NCI-H1092 (cell line): ENCODE measurements around the gene CCDC83.
"Not testable (repeated sequence)": the region's sequence is repeated elsewhere in the genome, so short reads cannot be mapped to it uniquely, and the experiment has no call there.

Experiments
- DNase-seq: peaks from one replicate; lab custom pipeline; 2025; lab: John Stamatoyannopoulos, UW

Gene CCDC83

DNA sequence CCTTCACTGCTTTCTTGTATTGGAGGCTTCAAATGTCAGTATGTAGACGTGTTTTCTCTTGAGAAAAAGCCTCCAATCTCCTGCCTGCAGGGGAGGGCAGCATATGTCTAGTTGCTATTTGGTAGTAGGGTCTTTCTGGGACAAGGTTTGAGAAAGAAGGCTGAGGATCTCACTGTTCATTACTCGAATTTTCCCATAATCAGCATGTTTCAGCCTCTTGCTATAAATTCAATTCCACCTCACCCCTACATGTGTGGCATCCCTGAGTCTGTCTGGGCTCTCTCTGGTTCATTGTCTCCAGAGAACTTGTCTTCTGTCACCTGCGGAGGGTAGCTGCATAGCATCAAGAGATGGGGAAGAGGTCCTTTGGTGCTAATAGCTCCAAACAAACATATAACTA lies 19.5 kb upstream of the CCDC83 start:
- DNase-seq: no peak

DNA sequence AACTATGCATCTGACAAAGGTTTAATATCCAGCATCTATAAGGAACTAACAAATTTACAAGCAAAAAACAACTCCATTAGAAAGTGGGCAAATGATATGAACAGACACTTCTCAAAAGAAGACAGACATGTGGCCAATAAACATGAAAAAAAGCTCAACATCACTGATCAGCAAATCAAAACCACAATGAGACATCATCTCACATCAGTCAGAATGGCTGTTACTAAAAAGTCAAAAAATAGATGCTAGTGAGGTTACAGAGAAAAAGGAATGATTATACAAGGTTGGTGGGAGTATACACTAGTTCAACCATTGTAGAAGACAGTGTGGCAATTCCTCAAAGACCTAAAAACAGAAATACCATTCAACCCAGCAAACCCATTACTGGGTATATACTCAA lies 14.3 kb upstream of the CCDC83 start:
- not testable (repeated sequence) for DNase-seq

GRCh38 chr11:85843929-85844328 lies 11.3 kb upstream of the CCDC83 start:
- no peak for DNase-seq

DNA sequence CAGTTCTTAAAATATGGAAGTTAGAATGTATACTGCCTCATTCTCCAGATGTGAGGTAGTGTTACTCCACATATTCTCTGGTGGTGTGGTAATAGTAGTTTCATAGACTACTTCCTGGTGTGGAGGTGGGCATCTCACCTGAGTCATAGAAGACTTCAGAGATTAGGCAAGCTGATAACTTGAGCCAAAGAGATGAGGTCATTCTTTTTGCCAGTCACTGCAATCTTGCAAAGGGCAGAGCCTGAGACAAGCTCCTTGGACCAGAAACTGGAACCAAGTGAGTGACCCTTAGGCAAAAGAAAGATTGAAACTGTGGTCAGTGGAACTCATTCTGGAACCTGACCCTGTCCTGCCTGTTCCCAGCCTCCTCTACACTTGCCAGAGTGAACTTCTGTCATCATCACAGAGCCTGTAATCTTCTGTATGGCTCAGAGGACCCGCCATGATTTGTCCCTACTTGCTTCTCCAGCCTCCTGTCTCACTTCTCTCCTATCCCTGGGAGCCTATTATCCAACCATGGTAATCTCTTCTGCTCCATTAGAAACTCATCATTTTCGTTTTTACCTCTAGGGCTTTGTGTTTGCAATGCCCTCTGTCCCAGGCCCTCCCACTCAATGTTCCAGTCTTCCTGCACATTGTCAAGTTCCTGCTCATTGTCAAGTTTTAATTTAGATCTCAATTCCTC lies 10.6 kb upstream of the CCDC83 start:
- no peak for DNase-seq

DNA sequence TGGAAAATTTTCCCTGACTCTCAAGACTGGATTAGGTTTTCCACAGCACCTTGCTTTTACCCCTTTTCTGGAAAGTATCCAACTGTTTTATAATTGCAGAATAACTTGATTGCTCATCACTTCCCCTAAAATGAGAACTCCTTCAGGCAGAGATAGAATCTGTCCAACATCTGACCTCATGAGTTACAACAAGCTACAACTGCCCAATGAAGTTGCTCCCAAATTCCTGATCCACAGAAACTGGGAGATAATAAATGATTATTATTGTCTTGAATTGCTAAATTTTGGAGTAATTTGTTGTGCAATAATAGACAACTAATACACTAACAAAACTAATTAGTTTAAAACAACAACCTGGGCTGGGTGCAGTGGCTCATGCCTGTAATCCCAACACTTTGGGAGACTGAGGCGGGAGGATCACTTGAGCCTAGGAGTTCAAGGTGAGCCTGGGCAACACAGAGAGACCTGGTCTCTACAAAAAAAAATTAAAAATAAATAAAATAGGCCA lies 10.0 kb upstream of the CCDC83 start:
- no peak for DNase-seq

- no peak for DNase-seq
Observed at GRCh38 chr11:85847436-85847835, 7.7 kb upstream of the CCDC83 start.

DNA sequence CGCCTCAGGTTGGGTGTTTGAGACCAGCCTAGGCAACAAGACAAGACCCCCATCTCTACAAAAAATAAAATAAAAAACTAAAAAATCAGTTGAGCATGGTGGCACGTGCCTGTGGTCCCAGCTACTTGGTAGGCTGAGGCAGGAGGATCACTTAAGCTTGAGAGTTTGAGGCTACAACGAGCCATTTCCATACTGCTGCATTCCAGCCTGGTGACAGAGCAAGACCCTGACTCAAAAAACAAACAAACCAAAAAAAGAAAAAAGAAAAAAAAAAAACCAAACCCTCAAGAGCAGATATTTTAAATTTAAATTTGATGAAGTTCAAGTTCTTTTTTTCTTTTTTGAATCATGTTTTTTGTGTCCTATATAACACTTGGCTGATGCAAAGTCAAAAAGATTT lies 7.2 kb upstream of the CCDC83 start:
- no peak for DNase-seq

DNA sequence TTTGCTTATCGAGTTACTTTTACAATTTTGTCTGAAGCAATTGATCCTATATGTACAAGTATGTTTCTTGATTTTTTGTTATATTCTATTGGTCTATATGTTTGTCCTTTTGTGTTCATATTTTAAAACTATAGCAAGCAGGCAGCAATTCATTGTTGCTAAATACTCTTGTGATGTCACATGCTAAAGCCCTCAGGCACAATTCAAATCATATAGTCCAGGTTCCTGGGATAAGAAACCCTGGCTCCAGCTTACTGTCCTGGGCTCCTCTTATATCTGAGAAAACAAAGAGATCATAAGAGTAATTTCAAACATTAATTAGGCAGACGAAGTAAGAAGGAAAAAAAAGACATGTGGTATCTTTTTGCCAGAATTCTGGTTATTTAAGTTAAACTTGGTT lies 6.6 kb upstream of the CCDC83 start:
- no peak for DNase-seq

GRCh38 chr11:85852754-85853153 lies 2.4 kb upstream of the CCDC83 start:
- not testable (repeated sequence) for DNase-seq

DNA sequence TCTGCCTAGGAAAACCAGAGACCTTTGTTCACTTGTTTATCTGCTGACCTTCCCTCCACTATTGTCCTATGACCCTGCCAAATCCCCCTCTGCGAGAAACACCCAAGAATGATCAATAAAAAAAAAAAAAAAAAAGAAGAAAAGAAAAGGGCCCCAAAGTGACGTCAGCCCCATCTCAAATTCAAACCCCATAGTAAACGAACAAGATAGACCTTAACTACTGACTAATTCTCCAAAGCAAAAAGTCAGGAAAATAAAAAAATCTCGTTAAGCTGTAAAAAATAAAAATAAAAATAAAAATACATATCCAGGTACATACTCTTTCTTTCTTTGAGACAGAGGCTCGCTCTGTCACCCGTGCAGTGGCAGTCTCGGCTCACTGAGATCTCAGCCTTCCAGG lies 1.6 kb upstream of the CCDC83 start:
- DNase-seq: not testable (repeated sequence)

DNA sequence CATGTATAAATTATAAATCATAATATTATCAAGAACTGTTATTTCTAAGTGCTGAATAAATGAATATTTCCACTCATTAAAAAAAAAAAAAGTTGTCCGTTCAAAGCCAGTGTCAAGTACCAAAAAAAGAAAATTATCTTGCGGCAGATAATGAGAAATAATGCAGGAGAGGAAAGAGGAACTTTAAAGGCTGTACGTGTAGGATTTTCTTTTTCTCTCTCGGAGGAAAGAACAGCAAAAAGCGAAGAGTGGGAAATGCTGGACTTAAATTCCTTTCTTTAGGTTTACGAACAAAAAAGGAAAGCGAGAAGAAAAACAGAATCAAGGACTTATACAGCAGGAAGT lies 999 bp upstream of the CCDC83 start:
- no peak for DNase-seq

DNA sequence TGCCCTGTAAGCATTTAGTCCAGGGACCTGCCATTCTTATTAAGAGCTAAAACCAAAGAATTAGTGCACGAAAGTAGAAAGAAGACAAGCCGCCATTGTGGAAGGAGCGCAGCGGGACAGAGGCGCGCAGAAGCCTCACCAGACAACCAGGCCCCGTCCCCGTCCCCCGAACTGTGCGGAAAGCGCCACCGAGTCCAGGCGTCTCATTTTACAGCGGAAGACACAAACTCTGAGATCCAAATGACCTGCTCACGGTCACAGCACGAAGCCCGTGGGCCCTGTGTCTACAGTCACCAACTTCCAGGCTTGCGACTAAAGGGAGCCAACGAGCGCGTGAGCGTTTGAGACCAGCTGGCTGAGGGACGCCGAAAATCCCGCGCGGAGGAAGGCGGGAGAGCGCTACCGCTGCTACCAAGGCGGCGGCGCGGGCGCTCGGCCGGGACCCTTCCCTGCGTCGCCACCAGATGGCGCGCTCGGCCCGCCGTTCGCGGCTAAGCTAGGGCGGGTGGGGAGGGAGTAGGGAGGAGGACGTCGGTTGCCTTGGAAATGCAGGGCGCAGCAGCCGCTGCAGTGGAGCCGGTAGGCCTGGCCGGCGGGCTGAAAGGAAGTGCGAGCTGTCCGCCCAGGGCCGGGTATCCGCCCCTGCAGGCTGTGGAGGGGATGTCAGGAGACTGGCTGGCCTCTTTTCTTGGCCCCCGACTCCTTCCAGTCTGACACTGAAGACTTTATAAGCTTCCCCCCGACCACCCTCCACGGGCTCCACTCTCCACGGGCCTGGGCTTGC lies 434 bp upstream of the CCDC83 start:
- peak; percentile 90 for DNase-seq

DNA sequence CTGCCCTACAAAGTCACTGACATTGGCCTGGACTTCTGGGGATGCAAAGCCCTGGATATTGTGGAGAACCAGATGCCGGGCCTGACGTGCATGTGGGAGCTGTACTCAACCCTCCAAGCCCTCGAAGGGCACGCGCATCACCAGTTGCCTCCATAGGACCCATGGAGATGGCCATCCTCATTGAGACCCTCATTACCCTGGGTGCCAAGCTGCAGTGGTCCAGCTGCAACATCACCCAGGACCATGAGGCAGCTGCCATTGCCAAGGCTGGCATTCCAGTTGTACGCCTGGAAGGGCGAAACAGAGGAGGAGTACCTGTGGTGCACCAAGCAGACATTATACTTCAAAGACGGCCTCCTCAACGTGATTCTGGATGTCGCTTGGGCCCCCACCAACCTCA lies 1.9 kb downstream of the CCDC83 start:
- no peak for DNase-seq

DNA sequence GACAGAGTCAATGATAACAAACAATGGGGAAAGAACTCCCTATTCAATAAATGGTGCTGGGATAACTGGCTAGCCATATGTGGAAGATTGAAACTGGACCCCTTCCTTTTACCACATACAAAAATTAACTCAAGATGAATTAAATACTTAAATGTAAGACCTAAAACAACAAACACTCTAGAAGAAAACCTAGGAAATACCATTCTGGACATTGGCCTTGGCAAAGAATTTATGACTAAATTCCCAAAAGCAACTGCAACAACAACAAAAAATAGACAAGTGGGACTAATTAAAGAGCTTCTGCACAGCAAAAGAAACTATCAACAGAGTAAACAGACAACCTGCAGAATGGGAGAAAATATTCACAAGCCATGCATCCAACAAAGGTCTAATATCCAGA lies 4.4 kb downstream of the CCDC83 start:
- DNase-seq: not testable (repeated sequence)

GRCh38 chr11:85863855-85864254 lies 8.7 kb downstream of the CCDC83 start:
- no peak for DNase-seq

DNA sequence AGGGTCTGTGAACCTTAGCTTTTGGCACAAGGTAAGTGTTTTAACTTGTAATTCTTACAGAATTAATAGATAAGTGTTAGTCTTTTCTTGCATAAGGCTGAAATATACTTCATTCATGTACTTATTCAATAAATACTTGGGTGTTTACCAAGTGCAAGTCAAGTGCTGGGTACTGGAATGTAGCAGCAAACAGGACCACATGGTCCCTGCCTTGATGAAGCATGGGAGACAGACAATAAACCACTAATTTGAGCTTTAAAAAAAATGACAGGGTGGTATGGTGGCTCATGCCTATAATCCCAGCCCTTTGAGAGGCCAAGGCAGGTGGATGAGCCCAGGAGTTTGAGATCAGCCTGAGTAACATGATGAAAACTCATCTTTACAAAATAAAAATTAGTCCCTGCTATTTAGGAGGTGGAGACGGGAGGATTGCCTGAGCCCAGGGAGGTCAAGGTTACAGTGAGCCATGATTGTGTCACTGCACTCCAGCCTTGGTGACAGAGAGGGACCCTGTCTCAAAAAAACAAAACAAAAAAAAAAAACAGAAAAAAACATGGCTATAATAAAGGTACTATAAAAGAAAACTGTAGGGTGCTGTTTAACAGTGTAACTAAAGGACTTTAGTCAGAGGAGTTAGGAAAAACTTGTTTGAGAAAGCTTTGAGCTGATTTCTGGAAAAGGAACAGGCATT lies 11.1 kb downstream of the CCDC83 start:
- DNase-seq: no peak

- no peak for DNase-seq
Observed at GRCh38 chr11:85867751-85868150, 12.6 kb downstream of the CCDC83 start.

- no peak for DNase-seq
Observed at GRCh38 chr11:85869781-85870180, 14.6 kb downstream of the CCDC83 start.

- no peak for DNase-seq
Observed at GRCh38 chr11:85874265-85874664, 19.1 kb downstream of the CCDC83 start.

- no peak for DNase-seq
Observed at GRCh38 chr11:85875505-85875904, 20.3 kb downstream of the CCDC83 start.

DNA sequence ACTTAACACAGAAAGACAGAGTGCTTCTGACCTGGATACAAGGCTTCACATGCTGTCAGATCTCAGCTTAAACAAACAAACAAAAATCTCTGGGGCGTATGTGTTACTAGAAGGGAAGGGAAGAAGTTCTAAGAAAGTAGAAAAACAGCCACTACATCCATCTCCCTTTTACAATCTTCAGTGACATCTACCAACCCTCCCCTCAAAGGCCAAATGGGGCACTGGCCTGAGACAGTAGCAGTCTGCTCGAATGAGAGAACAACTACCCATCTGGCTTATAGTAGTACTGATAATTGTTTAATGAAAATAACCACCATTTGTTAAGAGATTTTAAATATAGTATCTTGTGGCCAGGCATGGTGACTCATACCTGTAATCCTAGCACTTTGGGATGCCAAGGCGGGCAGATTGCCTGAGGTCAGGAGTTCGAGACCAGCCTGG lies 29.4 kb downstream of the CCDC83 start:
- DNase-seq: no peak

DNA sequence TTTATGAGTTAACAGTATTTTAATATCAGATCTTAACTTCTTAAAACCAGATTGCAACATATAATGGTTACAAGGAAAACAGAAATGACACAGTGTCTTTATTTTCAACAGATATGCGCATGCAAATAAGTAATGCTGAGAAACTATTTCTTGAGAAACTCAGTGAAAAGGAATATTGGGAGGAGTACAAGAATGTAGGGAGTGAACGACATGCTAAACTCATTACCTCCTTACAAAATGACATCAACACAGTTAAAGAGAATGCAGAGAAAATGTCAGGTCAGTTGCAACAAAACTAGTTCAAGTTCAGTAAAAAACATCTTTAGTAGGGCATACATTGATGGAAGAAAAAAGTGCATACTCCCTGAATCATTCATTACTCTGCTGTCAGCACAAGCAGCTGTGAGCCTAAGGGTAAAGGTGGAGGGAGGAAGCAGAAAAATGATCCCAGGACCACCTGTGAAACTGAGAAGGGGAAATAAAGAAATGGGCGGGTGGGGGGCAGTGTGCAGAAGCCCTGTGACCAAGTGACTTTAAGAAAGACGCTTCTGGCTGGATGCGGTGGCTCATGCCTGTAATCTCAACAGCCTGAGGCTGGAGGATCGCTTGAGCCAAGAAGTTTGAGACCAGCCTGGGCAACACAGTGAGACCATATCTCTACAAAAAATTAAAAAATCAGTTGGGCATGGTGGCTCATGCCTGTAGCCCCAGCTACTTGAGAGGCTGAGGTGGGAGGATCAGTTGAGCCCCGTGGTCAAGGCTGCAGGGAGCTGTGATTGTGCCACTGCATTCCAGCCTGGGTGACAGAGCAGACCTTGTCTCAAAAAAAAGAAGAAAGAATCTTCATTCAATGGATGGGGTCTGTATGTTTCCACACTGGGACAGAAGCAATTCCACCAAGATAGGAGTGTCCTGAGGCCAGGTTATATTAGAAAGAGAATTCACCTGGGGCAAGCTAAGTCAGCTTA lies 31.2 kb downstream of the CCDC83 start:
- no peak for DNase-seq
